Prostate gland (tissue), 2 donors: ENCODE data around the gene OOSP3.

ENCODE experiments used
- POLR2A ChIP-seq: fragments of 450-650 bp; IDR thresholded peaks from one replicate; pipeline ENCODE4 v1.6.1; 2016; ENCODE audit warnings: antibody characterized with exemption, mild to moderate bottlenecking
- POLR2AphosphoS5 ChIP-seq: sonication (generic); formaldehyde crosslinking; IDR thresholded peaks from one replicate; pipeline ENCODE4 v1.6.1; 2017; ENCODE audit warnings: antibody characterized with exemption
- TF ChIP-seq, protein P1 (sequence below), 4 experiments: fragments of 200-600 bp in 2 of 4; fragments of 450-650 bp in 2 of 4; sonication (generic) in 2 of 4; IDR thresholded peaks; 1 replicate in 3 of 4; 2 replicates in 1 of 4; pipeline ENCODE4 v1.5.1; 2016 to 2019; ENCODE audit warnings: antibody characterized with exemption in 4 of 4, mild to moderate bottlenecking in 2 of 4, moderate library complexity in 2 of 4

GRCh38 chr11:59941091-59941490 is 62.5 kb downstream of the OOSP3 start:
- TF ChIP-seq, protein P1, sequence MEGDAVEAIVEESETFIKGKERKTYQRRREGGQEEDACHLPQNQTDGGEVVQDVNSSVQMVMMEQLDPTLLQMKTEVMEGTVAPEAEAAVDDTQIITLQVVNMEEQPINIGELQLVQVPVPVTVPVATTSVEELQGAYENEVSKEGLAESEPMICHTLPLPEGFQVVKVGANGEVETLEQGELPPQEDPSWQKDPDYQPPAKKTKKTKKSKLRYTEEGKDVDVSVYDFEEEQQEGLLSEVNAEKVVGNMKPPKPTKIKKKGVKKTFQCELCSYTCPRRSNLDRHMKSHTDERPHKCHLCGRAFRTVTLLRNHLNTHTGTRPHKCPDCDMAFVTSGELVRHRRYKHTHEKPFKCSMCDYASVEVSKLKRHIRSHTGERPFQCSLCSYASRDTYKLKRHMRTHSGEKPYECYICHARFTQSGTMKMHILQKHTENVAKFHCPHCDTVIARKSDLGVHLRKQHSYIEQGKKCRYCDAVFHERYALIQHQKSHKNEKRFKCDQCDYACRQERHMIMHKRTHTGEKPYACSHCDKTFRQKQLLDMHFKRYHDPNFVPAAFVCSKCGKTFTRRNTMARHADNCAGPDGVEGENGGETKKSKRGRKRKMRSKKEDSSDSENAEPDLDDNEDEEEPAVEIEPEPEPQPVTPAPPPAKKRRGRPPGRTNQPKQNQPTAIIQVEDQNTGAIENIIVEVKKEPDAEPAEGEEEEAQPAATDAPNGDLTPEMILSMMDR (IDR thresholded peaks at IDR 0.05), result no peak
- TF ChIP-seq POLR2A, result no peak
- TF ChIP-seq POLR2AphosphoS5, result no peak
